Neural crest cell (in vitro differentiated cells): Measurements from ENCODE around the gene BCHE. TPM values are rescaled to one million over a fixed set of nuclear protein-coding genes. Genes with fewer than 3 reads are reported as not detected.

Source experiments
- DNase-seq: peaks from one replicate; pipeline ENCODE4 v3.0.0; 2021; ENCODE audit warnings: low read depth, mixed read lengths, low spot score
- H3K27ac Mint-ChIP-seq: one replicate; pipeline ENCODE4 v1.8.0; 2021; ENCODE audit warnings: mild to moderate bottlenecking, mixed read lengths; ENCODE audit not compliant: unreplicated experiment
- H3K27me3 Mint-ChIP-seq: 2 replicates; pipeline ENCODE4 v1.8.0; 2021; ENCODE audit warnings: low read depth, mild to moderate bottlenecking, mixed read lengths
- H3K36me3 Mint-ChIP-seq: 2 replicates; pipeline ENCODE4 v1.8.0; 2021; ENCODE audit warnings: low read depth, mild to moderate bottlenecking, mixed read lengths
- H3K4me1 Mint-ChIP-seq: 2 replicates; pipeline ENCODE4 v1.8.0; 2021; ENCODE audit warnings: mixed read lengths
- H3K4me3 Mint-ChIP-seq: one replicate; pipeline ENCODE4 v1.8.0; 2021; ENCODE audit warnings: mild to moderate bottlenecking, mixed read lengths
- H3K9me3 Mint-ChIP-seq: 2 replicates; pipeline ENCODE4 v1.8.0; 2021; ENCODE audit warnings: mixed read lengths
- CTCF ChIP-seq: fragments of 200-600 bp; sonication (generic); conservative IDR thresholded peaks from 2 replicates; pipeline ENCODE4 v1.5.0; 2021; ENCODE audit warnings: antibody characterized with exemption, mild to moderate bottlenecking
- total RNA-seq: library from RNA; stranded (reverse); gene quantifications from 2 replicates; pipeline ENCODE4 v1.2.1, GENCODE V29; 2021

Gene BCHE
- total RNA-seq, 1 donor from 2014 or later: 45.2 TPM

GRCh38 chr3:165837801-165838200, 578 bp upstream of the BCHE start:
- no peak for DNase-seq
- Mint-ChIP-seq H3K27ac (no peak overlapping the region), H3K36me3 (no peaks in the 10 kb centered on the region), H3K27me3 (no peaks in the 10 kb centered on the region), H3K4me3 (peak overlapping the region; percentile 66), H3K9me3 (no peaks in the 10 kb centered on the region), H3K4me1 (peaks cover 26% of the 10 kb centered on the region)
- TF ChIP-seq CTCF: no peak

- Mint-ChIP-seq H3K36me3 (peaks cover 3% of the 10 kb centered on the region), H3K27me3 (no peaks in the 10 kb centered on the region), H3K4me3 (peak overlapping the region; percentile 91), H3K9me3 (no peaks in the 10 kb centered on the region), H3K27ac (peak overlapping the region; percentile 17), H3K4me1 (peaks cover 29% of the 10 kb centered on the region)
- TF ChIP-seq CTCF: no peak
- no peak for DNase-seq
Measured at GRCh38 chr3:165835431-165835830, 1.8 kb downstream of the BCHE start.

GRCh38 chr3:165830746-165831145, 6.5 kb downstream of the BCHE start:
- Mint-ChIP-seq H3K27me3 (no peaks in the 10 kb centered on the region), H3K4me1 (peaks cover 23% of the 10 kb centered on the region), H3K36me3 (peaks cover 17% of the 10 kb centered on the region), H3K9me3 (peaks cover 3% of the 10 kb centered on the region), H3K4me3 (no peak overlapping the region), H3K27ac (no peak overlapping the region)
- no peak for TF ChIP-seq CTCF
- no peak for DNase-seq

- peaks cover 3% of the 10 kb centered on the region for H3K9me3 Mint-ChIP-seq
- TF ChIP-seq CTCF: no peak
- peak overlapping the region; percentile 2 for H3K27ac Mint-ChIP-seq
- H3K4me3 Mint-ChIP-seq: no peak overlapping the region
- no peaks in the 10 kb centered on the region for H3K27me3 Mint-ChIP-seq
- peaks cover 11% of the 10 kb centered on the region for H3K4me1 Mint-ChIP-seq
- peaks cover 19% of the 10 kb centered on the region for H3K36me3 Mint-ChIP-seq
- DNase-seq: no peak
Measured at GRCh38 chr3:165827883-165828282, 9.3 kb downstream of the BCHE start.

- no peak for TF ChIP-seq CTCF
- H3K27ac Mint-ChIP-seq: no peak overlapping the region
- H3K36me3 Mint-ChIP-seq: peaks cover 19% of the 10 kb centered on the region
- no peaks in the 10 kb centered on the region for H3K27me3 Mint-ChIP-seq
- H3K4me3 Mint-ChIP-seq: no peak overlapping the region
- H3K9me3 Mint-ChIP-seq: peaks cover 3% of the 10 kb centered on the region
- no peak for DNase-seq
- H3K4me1 Mint-ChIP-seq: peaks cover 11% of the 10 kb centered on the region
Measured at GRCh38 chr3:165827233-165827632, 10.0 kb downstream of the BCHE start.

GRCh38 chr3:165820671-165821123, 16.5 kb downstream of the BCHE start:
- no peaks in the 10 kb centered on the region for H3K4me1 Mint-ChIP-seq
- no peak for TF ChIP-seq CTCF

More at GRCh38 chr3:165820671-165821123, 16.5 kb downstream of the BCHE start:
- DNase-seq: no peak
- H3K4me3 Mint-ChIP-seq: no peak overlapping the region
- H3K27ac Mint-ChIP-seq: no peak overlapping the region
- peaks cover 2% of the 10 kb centered on the region for H3K36me3 Mint-ChIP-seq
- no peaks in the 10 kb centered on the region for H3K27me3 Mint-ChIP-seq
- no peaks in the 10 kb centered on the region for H3K9me3 Mint-ChIP-seq
